CD14-positive monocyte (primary cell): Measurements from ENCODE around the gene NXPH4. TPM values are rescaled to one million over a fixed set of nuclear protein-coding genes. Genes with fewer than 3 reads are reported as not detected.

ENCODE experiments used
- DNase-seq, 3 donors: peaks; one replicate each; pipeline ENCODE4 v3.0.0-alpha.2; 2011 to 2022
- H2AFZ ChIP-seq: 2 replicates; pipeline ENCODE4 v1.6.0; 2012; ENCODE audit warnings: mild to moderate bottlenecking, low read depth, low read length, inconsistent platforms; ENCODE audit not compliant: insufficient read depth, poor library complexity, severe bottlenecking
- H3K27ac ChIP-seq, 2 donors: 1 replicate in 1 of 2; 2 replicates in 1 of 2; pipeline ENCODE4 v1.5.1; 2012 to 2013; ENCODE audit warnings: low read length in 2 of 2, control low read depth in 1 of 2, inconsistent platforms in 1 of 2, low read depth in 1 of 2, mild to moderate bottlenecking in 1 of 2
- H3K27me3 ChIP-seq, 2 donors: one replicate each; pipeline versions ENCODE4 v1.6.0 to v1.6.1; 2011 to 2013; ENCODE audit warnings: low read length in 2 of 2; ENCODE audit not compliant: control insufficient read depth in 2 of 2, insufficient read depth in 2 of 2
- H3K36me3 ChIP-seq, 2 donors: replicated peaks in 1 of 2; 1 replicate in 1 of 2; 2 replicates in 1 of 2; pipeline versions ENCODE4 v1.5.1 to v1.6.1; 2012 to 2013; ENCODE audit warnings: low read length in 2 of 2, control low read depth in 1 of 2, inconsistent platforms in 1 of 2, mild to moderate bottlenecking in 1 of 2; ENCODE audit not compliant: insufficient read depth in 2 of 2, control insufficient read depth in 1 of 2
- H3K4me1 ChIP-seq, 2 donors: 1 replicate in 1 of 2; 2 replicates in 1 of 2; pipeline versions ENCODE4 v1.5.1 to v1.6.1; 2012 to 2013; ENCODE audit warnings: low read length in 2 of 2, control low read depth in 1 of 2, inconsistent platforms in 1 of 2, mild to moderate bottlenecking in 1 of 2, moderate library complexity in 1 of 2; ENCODE audit not compliant: insufficient read depth in 2 of 2, control insufficient read depth in 1 of 2
- H3K4me2 ChIP-seq: replicated peaks from 2 replicates; pipeline ENCODE3; 2012; ENCODE audit warnings: low read length, moderate library complexity, mild to moderate bottlenecking; ENCODE audit not compliant: poor library complexity, severe bottlenecking; ENCODE audit errors: extremely low read depth
- H3K4me3 ChIP-seq, 3 experiments: fragments of 200-600 bp in 1 of 3; sonication (generic) in 1 of 3; replicated peaks in 1 of 3; 1 replicate in 2 of 3; 2 replicates in 1 of 3; pipeline ENCODE4 v1.5.1; 2011 to 2013; ENCODE audit warnings: low read length in 3 of 3, mild to moderate bottlenecking in 3 of 3, control low read depth in 2 of 3, low read depth in 2 of 3, inconsistent platforms in 1 of 3, moderate library complexity in 1 of 3
- H3K79me2 ChIP-seq: 2 replicates; pipeline ENCODE4 v1.6.0; 2012; ENCODE audit warnings: mild to moderate bottlenecking, control low read depth, inconsistent platforms, low read length, moderate library complexity; ENCODE audit not compliant: insufficient read depth
- H3K9ac ChIP-seq: 2 replicates; pipeline ENCODE4 v1.6.0; 2017; ENCODE audit warnings: low read length, mild to moderate bottlenecking; ENCODE audit not compliant: insufficient read depth, poor library complexity, severe bottlenecking
- H3K9me3 ChIP-seq, 2 donors: replicated peaks in 1 of 2; 1 replicate in 1 of 2; 2 replicates in 1 of 2; pipeline versions ENCODE4 v1.5.1 to v1.6.1; 2012 to 2013; ENCODE audit warnings: low read length in 2 of 2, control low read depth in 1 of 2; ENCODE audit not compliant: control insufficient read depth in 1 of 2, insufficient read depth in 1 of 2
- H4K20me1 ChIP-seq: 2 replicates; pipeline ENCODE4 v1.6.0; 2012; ENCODE audit warnings: mild to moderate bottlenecking, low read length, control low read depth, moderate library complexity; ENCODE audit not compliant: insufficient read depth
- H3K27ac Mint-ChIP-seq, 7 donors: one replicate each; pipeline ENCODE4 v1.8.0; 2020; ENCODE audit warnings: mild to moderate bottlenecking in 7 of 7, mixed read lengths in 7 of 7, moderate library complexity in 6 of 7, inconsistent platforms in 2 of 7
- H3K27me3 Mint-ChIP-seq, 3 donors: one replicate each; pipeline ENCODE4 v1.8.0; 2021 to 2022; ENCODE audit warnings: low read depth in 3 of 3, mild to moderate bottlenecking in 3 of 3, mixed read lengths in 3 of 3, moderate library complexity in 3 of 3, inconsistent platforms in 1 of 3
- H3K36me3 Mint-ChIP-seq, 2 donors: one replicate each; pipeline ENCODE4 v1.8.0; 2020; ENCODE audit warnings: mixed read lengths in 2 of 2, inconsistent platforms in 1 of 2, mild to moderate bottlenecking in 1 of 2
- H3K4me1 Mint-ChIP-seq: one replicate; pipeline ENCODE4 v1.8.0; 2020; ENCODE audit warnings: mild to moderate bottlenecking, mixed read lengths
- H3K4me3 Mint-ChIP-seq, 2 donors: one replicate each; pipeline ENCODE4 v1.8.0; 2020; ENCODE audit warnings: mild to moderate bottlenecking in 2 of 2, mixed read lengths in 2 of 2, moderate library complexity in 1 of 2
- H3K9me3 Mint-ChIP-seq, 7 donors: one replicate each; pipeline ENCODE4 v1.8.0; 2020 to 2022; ENCODE audit warnings: mixed read lengths in 7 of 7, mild to moderate bottlenecking in 6 of 7, moderate library complexity in 6 of 7, inconsistent platforms in 2 of 7
- CTCF ChIP-seq: fragments of 200-600 bp; IDR thresholded peaks from one replicate; pipeline ENCODE4 v1.8.0; 2022; ENCODE audit warnings: antibody characterized with exemption, mild to moderate bottlenecking
- WGBS: methylation state at CpG from one replicate; pipeline ENCODE4 v1.1.5; 2013; ENCODE audit warnings: missing lambda C conversion rate; ENCODE audit not compliant: insufficient coverage; 5-methylcytosine and 5-hydroxymethylcytosine counted together
- intact Hi-C, 2 donors: fragments of 100-400 bp; cut with micrococcal nuclease; formaldehyde crosslinking; loops; one replicate each; pipeline versions ENCODE4 v1.15.0 to v1.15.1; 2023
- polyA plus RNA-seq, 3 donors: library from polyadenylated mRNA; depleted of rRNA in 1 of 3; unstranded in 2 of 3; stranded (reverse) in 1 of 3; fragments of 300-500 nt in 2 of 3; fragments of >200 nt in 1 of 3; fragmentation: Illumina TruSeq in 2 of 3; gene quantifications; 1 replicate in 2 of 3; 2 replicates in 1 of 3; pipeline ENCODE4 v1.2.3, GENCODE V29; 2012 to 2021

The NXPH4 gene
- polyA plus RNA-seq, 3 donors, result not detected

- TF ChIP-seq CTCF, result no peak
- intact Hi-C loops, result no loop called here
- Histone ChIP-seq H4K20me1 (peaks cover 96% of the 10 kb centered on the region), H3K4me1 (no peaks in the 10 kb centered on the region), H3K4me2 (no peak overlapping the region), H3K36me3 (peaks cover 96 to 97% of the 10 kb centered on the region in 2 donors), H3K27me3 (no peaks in the 10 kb centered on the region), H2AFZ (no peak overlapping the region), H3K27ac (no peak overlapping the region), H3K9me3 (no peaks in the 10 kb centered on the region), H3K79me2 (no peaks in the 10 kb centered on the region), H3K4me3 (no peak overlapping the region), H3K9ac (no peak overlapping the region)
- peaks cover 0 to 11% (median 3%) of the 10 kb centered on the region in 3 donors for H3K27me3 Mint-ChIP-seq
- H3K4me3 Mint-ChIP-seq, result no peak overlapping the region
- H3K9me3 Mint-ChIP-seq, result peaks cover 0 to 3% (median 0%) of the 10 kb centered on the region in 7 donors
- H3K27ac Mint-ChIP-seq, result no peak overlapping the region
- DNase-seq, result no peak
- no peaks in the 10 kb centered on the region for H3K4me1 Mint-ChIP-seq
- 93% methylated on average over 13 of the region's 19 CpGs for WGBS
- H3K36me3 Mint-ChIP-seq, result peaks cover 94 to 98% of the 10 kb centered on the region in 2 donors
Measured at GRCh38 chr12:57202321-57202720, 14.3 kb upstream of the NXPH4 start.

- Histone ChIP-seq H3K36me3 (peaks cover 96 to 97% of the 10 kb centered on the region in 2 donors), H4K20me1 (peaks cover 96% of the 10 kb centered on the region), H3K79me2 (no peaks in the 10 kb centered on the region), H2AFZ (no peak overlapping the region), H3K27ac (no peak overlapping the region), H3K4me2 (no peak overlapping the region), H3K9me3 (no peaks in the 10 kb centered on the region), H3K4me3 (no peak overlapping the region), H3K4me1 (no peaks in the 10 kb centered on the region), H3K27me3 (no peaks in the 10 kb centered on the region), H3K9ac (no peak overlapping the region)
- WGBS, result 97% methylated on average over 20 of the region's 28 CpGs
- Mint-ChIP-seq H3K9me3 (peaks cover 0 to 3% (median 0%) of the 10 kb centered on the region in 7 donors), H3K4me3 (no peak overlapping the region), H3K4me1 (no peaks in the 10 kb centered on the region), H3K27me3 (peaks cover 0 to 10% (median 3%) of the 10 kb centered on the region in 3 donors), H3K27ac (no peak overlapping the region), H3K36me3 (peaks cover 93 to 98% of the 10 kb centered on the region in 2 donors)
- no peak for TF ChIP-seq CTCF
- intact Hi-C loops, result no loop called here
- DNase-seq, result no peak
Measured at GRCh38 chr12:57203201-57203600, 13.4 kb upstream of the NXPH4 start.
